Measurements from ENCODE around the gene FLRT3. TPM values are rescaled to one million over a fixed set of nuclear protein-coding genes. Genes with fewer than 3 reads are reported as not detected.

FLRT3 gene
- total and polyA plus RNA-seq, 4 donors, result 23.5 to 144 (median 48.9) TPM

- no peak overlapping the region for H3K27ac ChIP-seq (ENCODE audit: low read depth in 1 of 2, low read length in 1 of 2)
- no peak overlapping the region for H3K4me3 ChIP-seq
- no peaks in the 10 kb centered on the region for H3K36me3 ChIP-seq (ENCODE audit: control insufficient read depth in 4 of 4, insufficient read depth in 4 of 4, low read length in 4 of 4)
- DNase-seq (peak in 2 of 3 donors; percentile 57 to 73), ATAC-seq (ENCODE audit: insufficient read depth, low FRiP score) (no peak)
- 19 to 51% methylated on average over 1 of the region's 1 CpG for WGBS, 2 donors
- no peak for TF ChIP-seq CTCF (IDR thresholded peaks at IDR 0.05; ENCODE audit: control extremely low read depth, extremely low read depth)
- H3K9ac ChIP-seq (ENCODE audit: insufficient read depth in 1 of 2, low read length in 2 of 2), result no peak overlapping the region
- peaks cover 0 to 5% (median 3%) of the 10 kb centered on the region in 4 donors for H3K9me3 ChIP-seq (ENCODE audit: control insufficient read depth in 4 of 4, insufficient read depth in 3 of 4, low read length in 3 of 4)
- no peaks in the 10 kb centered on the region for H3K27me3 ChIP-seq (ENCODE audit: control insufficient read depth in 3 of 3, insufficient read depth in 3 of 3, low read length in 2 of 3)
- H3K4me1 ChIP-seq (ENCODE audit: control insufficient read depth in 5 of 5, insufficient read depth in 5 of 5, low read length in 5 of 5), result peaks cover 0 to 10% (median 0%) of the 10 kb centered on the region in 5 donors
Observed at GRCh38 chr20:14384416-14385175, 47.2 kb upstream of the FLRT3 start.

GRCh38 chr20:14383335-14383734 is 45.9 kb upstream of the FLRT3 start:
- Histone ChIP-seq H3K27me3 (ENCODE audit: control insufficient read depth in 3 of 3, insufficient read depth in 3 of 3, low read length in 2 of 3) (no peaks in the 10 kb centered on the region), H3K9me3 (ENCODE audit: control insufficient read depth in 4 of 4, insufficient read depth in 3 of 4, low read length in 3 of 4) (peaks cover 0 to 5% (median 3%) of the 10 kb centered on the region in 4 donors), H3K4me1 (ENCODE audit: control insufficient read depth in 5 of 5, insufficient read depth in 5 of 5, low read length in 5 of 5) (peaks cover 0 to 10% (median 0%) of the 10 kb centered on the region in 5 donors), H3K36me3 (ENCODE audit: control insufficient read depth in 4 of 4, insufficient read depth in 4 of 4, low read length in 4 of 4) (no peaks in the 10 kb centered on the region), H3K27ac (ENCODE audit: low read depth in 1 of 2, low read length in 1 of 2) (no peak overlapping the region), H3K4me3 (no peak overlapping the region), H3K9ac (ENCODE audit: insufficient read depth in 1 of 2, low read length in 2 of 2) (no peak overlapping the region)
- 86 to 91% methylated on average over 5 of the region's 5 CpGs for WGBS, 2 donors
- no peak for ATAC-seq (ENCODE audit: insufficient read depth, low FRiP score)
- DNase-seq, result no peak
- no peak for TF ChIP-seq CTCF (IDR thresholded peaks at IDR 0.05; ENCODE audit: control extremely low read depth, extremely low read depth)

GRCh38 chr20:14378326-14378725 is 40.9 kb upstream of the FLRT3 start:
- H3K27me3 ChIP-seq (ENCODE audit: control insufficient read depth in 3 of 3, insufficient read depth in 3 of 3, low read length in 2 of 3), result no peaks in the 10 kb centered on the region
- no peak overlapping the region for H3K9ac ChIP-seq (ENCODE audit: insufficient read depth in 1 of 2, low read length in 2 of 2)
- ATAC-seq (ENCODE audit: insufficient read depth, low FRiP score) (no peak), DNase-seq (no peak)
- no peak overlapping the region for H3K4me3 ChIP-seq
- TF ChIP-seq CTCF (IDR thresholded peaks at IDR 0.05; ENCODE audit: control extremely low read depth, extremely low read depth), result no peak
- peaks cover 0 to 6% (median 0%) of the 10 kb centered on the region in 5 donors for H3K4me1 ChIP-seq (ENCODE audit: control insufficient read depth in 5 of 5, insufficient read depth in 5 of 5, low read length in 5 of 5)
- H3K36me3 ChIP-seq (ENCODE audit: control insufficient read depth in 4 of 4, insufficient read depth in 4 of 4, low read length in 4 of 4), result no peaks in the 10 kb centered on the region
- H3K27ac ChIP-seq (ENCODE audit: low read depth in 1 of 2, low read length in 1 of 2), result no peak overlapping the region
- H3K9me3 ChIP-seq (ENCODE audit: control insufficient read depth in 4 of 4, insufficient read depth in 3 of 4, low read length in 3 of 4), result no peaks in the 10 kb centered on the region
